Mesenchymal stem cell (in vitro differentiated cells and primary cell): Measurements from ENCODE around the gene SDR42E1.

Experiments
- DNase-seq: peaks from one replicate; pipeline ENCODE4 v3.0.0-alpha.2; 2013
- H2AFZ ChIP-seq: one replicate; pipeline ENCODE4 v1.6.1; 2013; ENCODE audit warnings: low read depth, mild to moderate bottlenecking, control low read depth, inconsistent platforms, low read length, moderate library complexity
- H2AK5ac ChIP-seq: 2 replicates; pipeline ENCODE4 v1.6.1; 2013; ENCODE audit warnings: low read length, moderate library complexity, mild to moderate bottlenecking, inconsistent platforms; ENCODE audit not compliant: severe bottlenecking
- H2BK120ac ChIP-seq: one replicate; pipeline ENCODE4 v1.6.1; 2013; ENCODE audit warnings: low read depth, mild to moderate bottlenecking, inconsistent platforms, low read length, moderate library complexity
- H2BK12ac ChIP-seq, 2 experiments: one replicate each; pipeline ENCODE4 v1.6.1; 2013; ENCODE audit warnings: inconsistent platforms in 2 of 2, low read length in 2 of 2, mild to moderate bottlenecking in 2 of 2, moderate library complexity in 2 of 2, control low read depth in 1 of 2
- H2BK15ac ChIP-seq: one replicate; pipeline ENCODE4 v1.6.1; 2013; ENCODE audit warnings: mild to moderate bottlenecking, low read depth, inconsistent platforms; ENCODE audit not compliant: poor library complexity, severe bottlenecking
- H2BK5ac ChIP-seq: 2 replicates; pipeline ENCODE4 v1.6.1; 2013; ENCODE audit warnings: low read depth, mild to moderate bottlenecking, low read length, control low read depth, inconsistent platforms; ENCODE audit not compliant: poor library complexity, severe bottlenecking
- H3K14ac ChIP-seq, 2 experiments: one replicate each; pipeline ENCODE4 v1.6.1; 2013; ENCODE audit warnings: inconsistent platforms in 2 of 2, low read length in 2 of 2, control low read depth in 1 of 2, mild to moderate bottlenecking in 1 of 2, moderate library complexity in 1 of 2
- H3K18ac ChIP-seq, 2 experiments: one replicate each; pipeline ENCODE4 v1.6.1; 2013; ENCODE audit warnings: inconsistent platforms in 2 of 2, low read length in 2 of 2, control low read depth in 1 of 2, low read depth in 1 of 2, mild to moderate bottlenecking in 1 of 2
- H3K23ac ChIP-seq, 2 experiments: one replicate each; pipeline ENCODE4 v1.6.1; 2013; ENCODE audit warnings: inconsistent platforms in 2 of 2, low read length in 2 of 2, mild to moderate bottlenecking in 2 of 2, moderate library complexity in 2 of 2, control low read depth in 1 of 2
- H3K27ac ChIP-seq: 2 replicates; pipeline ENCODE4 v1.5.1; 2013; ENCODE audit warnings: mild to moderate bottlenecking, moderate library complexity, low read length, control low read depth, inconsistent platforms; ENCODE audit not compliant: poor library complexity, severe bottlenecking
- H3K27me3 ChIP-seq, 2 experiments: 2 replicates each; pipeline versions ENCODE4 v1.6.1 to v1.7.0; 2013; ENCODE audit warnings: low read length in 2 of 2, mild to moderate bottlenecking in 2 of 2, moderate library complexity in 2 of 2, control low read depth in 1 of 2, inconsistent platforms in 1 of 2; ENCODE audit not compliant: control insufficient read depth in 1 of 2, insufficient read depth in 1 of 2
- H3K36me3 ChIP-seq, 2 experiments: 2 replicates each; pipeline versions ENCODE4 v1.6.1 to v1.7.0; 2013; ENCODE audit warnings: low read length in 2 of 2, control low read depth in 1 of 2, inconsistent platforms in 1 of 2, low read depth in 1 of 2, mild to moderate bottlenecking in 1 of 2; ENCODE audit not compliant: insufficient read depth in 2 of 2, control insufficient read depth in 1 of 2
- H3K4ac ChIP-seq, 2 experiments: one replicate each; pipeline ENCODE4 v1.6.1; 2013; ENCODE audit warnings: inconsistent platforms in 2 of 2, low read length in 2 of 2, mild to moderate bottlenecking in 2 of 2, moderate library complexity in 2 of 2, control low read depth in 1 of 2, low read depth in 1 of 2
- H3K4me1 ChIP-seq: 2 replicates; pipeline ENCODE4 v1.6.1; 2013; ENCODE audit warnings: low read depth, low read length, control low read depth; ENCODE audit not compliant: control insufficient read depth, insufficient read depth
- H3K4me2 ChIP-seq: 2 replicates; pipeline ENCODE4 v1.6.1; 2013; ENCODE audit warnings: low read length, mild to moderate bottlenecking, inconsistent platforms; ENCODE audit not compliant: poor library complexity, severe bottlenecking
- H3K4me3 ChIP-seq, 2 experiments: 2 replicates each; pipeline versions ENCODE4 v1.5.1 to v1.7.0; 2013; ENCODE audit warnings: low read length in 2 of 2, mild to moderate bottlenecking in 2 of 2, control low read depth in 1 of 2, low read depth in 1 of 2; ENCODE audit not compliant: insufficient read depth in 1 of 2
- H3K79me1 ChIP-seq: replicated peaks from 2 replicates; pipeline ENCODE4 v1.6.1; 2013; ENCODE audit warnings: mild to moderate bottlenecking, control low read depth, low read length, inconsistent platforms; ENCODE audit not compliant: poor library complexity, severe bottlenecking
- H3K9ac ChIP-seq: 2 replicates; pipeline ENCODE4 v1.7.0; 2013; ENCODE audit warnings: mild to moderate bottlenecking, low read length, moderate library complexity
- H3K9me3 ChIP-seq: 2 replicates; pipeline ENCODE4 v1.7.0; 2013; ENCODE audit warnings: mild to moderate bottlenecking, low read length; ENCODE audit not compliant: control insufficient read depth
- H4K8ac ChIP-seq: one replicate; pipeline ENCODE4 v1.6.1; 2013; ENCODE audit warnings: inconsistent platforms, mild to moderate bottlenecking, low read length, moderate library complexity
- H4K91ac ChIP-seq: one replicate; pipeline ENCODE4 v1.6.1; 2013; ENCODE audit warnings: mild to moderate bottlenecking, low read length, inconsistent platforms
- WGBS: methylation state at CpG from one replicate; pipeline ENCODE4 v1.1.7; 2013; ENCODE audit warnings: mixed read lengths; 5-methylcytosine and 5-hydroxymethylcytosine counted together

Gene SDR42E1

DNA sequence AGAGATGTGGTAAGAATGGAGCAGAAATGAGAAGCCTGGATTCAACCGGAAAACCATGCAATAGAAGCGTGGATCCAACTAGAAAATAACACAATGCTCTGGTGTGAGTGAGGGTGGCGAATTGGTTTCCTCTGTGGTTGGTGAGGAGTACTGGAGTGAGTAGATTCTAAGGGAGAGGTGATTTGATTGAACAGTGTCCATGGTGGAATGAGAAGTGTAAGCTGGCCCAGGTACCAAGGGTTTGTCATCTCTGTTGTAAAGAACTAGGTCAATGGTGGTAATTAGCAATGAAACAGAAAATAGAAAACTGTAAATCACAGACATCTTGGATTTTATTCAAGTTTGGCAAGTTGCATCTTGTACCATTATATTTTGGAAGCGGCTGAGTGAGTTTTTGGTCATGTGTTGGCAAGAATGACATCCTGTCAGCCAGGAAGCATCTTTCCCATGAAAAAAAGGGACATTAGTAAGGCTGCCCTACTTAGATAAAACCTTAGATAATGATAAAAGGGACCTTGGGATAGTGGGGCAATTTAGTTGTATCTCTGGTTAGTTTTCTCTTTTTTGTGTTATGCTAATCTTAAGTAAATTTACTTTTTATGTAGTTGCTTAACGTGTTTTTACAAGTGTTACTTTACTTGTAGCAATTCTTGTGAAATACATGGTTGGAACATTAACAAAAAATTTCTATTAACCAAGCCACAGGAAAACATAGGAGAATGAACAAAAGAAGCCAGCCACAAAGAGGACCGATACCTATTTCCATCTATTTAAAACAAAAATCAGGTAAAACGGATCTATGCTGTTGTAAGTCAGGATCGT, 44.7 kb upstream of the SDR42E1 start:
- H3K36me3 ChIP-seq, result no peaks in the 10 kb centered on the region
- no peak overlapping the region for H2BK5ac ChIP-seq
- H2BK15ac ChIP-seq, result no peak overlapping the region
- WGBS, result 76% methylated on average over 4 of the region's 8 CpGs
- no peak overlapping the region for H4K91ac ChIP-seq
- no peak overlapping the region for H3K4ac ChIP-seq
- peaks cover 0 to 21% of the 10 kb centered on the region in 2 experiments for H3K27me3 ChIP-seq
- H3K79me1 ChIP-seq, result peaks cover 2% of the 10 kb centered on the region
- no peak overlapping the region for H3K4me3 ChIP-seq
- no peak overlapping the region for H3K27ac ChIP-seq
- H2AK5ac ChIP-seq, result no peak overlapping the region
- H3K14ac ChIP-seq, result no peak overlapping the region
- H2BK120ac ChIP-seq, result no peak overlapping the region
- no peaks in the 10 kb centered on the region for H3K9me3 ChIP-seq
- no peak overlapping the region for H3K23ac ChIP-seq
- H3K4me2 ChIP-seq, result no peak overlapping the region
- no peak overlapping the region for H3K18ac ChIP-seq
- no peak overlapping the region for H3K9ac ChIP-seq
- no peak overlapping the region for H4K8ac ChIP-seq
- no peak overlapping the region for H2AFZ ChIP-seq
- H3K4me1 ChIP-seq, result no peaks in the 10 kb centered on the region
- DNase-seq, result no peak
- no peak overlapping the region for H2BK12ac ChIP-seq

- 98% methylated on average over 2 of the region's 3 CpGs for WGBS
- Histone ChIP-seq H3K27me3 (peaks cover 0 to 28% of the 10 kb centered on the region in 2 experiments), H2BK5ac (no peak overlapping the region), H2BK12ac (no peak overlapping the region), H3K4ac (no peak overlapping the region), H2BK15ac (no peak overlapping the region), H2AK5ac (no peak overlapping the region), H3K4me3 (no peak overlapping the region), H2BK120ac (no peak overlapping the region), H4K91ac (no peak overlapping the region), H3K36me3 (no peaks in the 10 kb centered on the region), H3K23ac (no peak overlapping the region), H3K18ac (no peak overlapping the region), H3K4me1 (no peaks in the 10 kb centered on the region), H3K9ac (no peak overlapping the region), H3K4me2 (no peak overlapping the region), H3K14ac (no peak overlapping the region), H2AFZ (no peak overlapping the region), H4K8ac (no peak overlapping the region), H3K79me1 (peaks cover 2% of the 10 kb centered on the region), H3K27ac (no peak overlapping the region), H3K9me3 (no peaks in the 10 kb centered on the region)
- DNase-seq, result no peak
Observed at GRCh38 chr16:82055117-82055516, 43.8 kb upstream of the SDR42E1 start.

- no peak overlapping the region for H4K91ac ChIP-seq
- no peak overlapping the region for H2BK15ac ChIP-seq
- H2AK5ac ChIP-seq, result no peak overlapping the region
- H3K27me3 ChIP-seq, result peaks cover 0 to 51% of the 10 kb centered on the region in 2 experiments
- no peak overlapping the region for H3K14ac ChIP-seq
- no peak overlapping the region for H3K18ac ChIP-seq
- H2BK12ac ChIP-seq, result no peak overlapping the region
- peaks cover 2% of the 10 kb centered on the region for H3K79me1 ChIP-seq
- no peak for DNase-seq
- H3K4ac ChIP-seq, result no peak overlapping the region
- H3K36me3 ChIP-seq, result no peaks in the 10 kb centered on the region
- H2BK5ac ChIP-seq, result no peak overlapping the region
- H3K4me1 ChIP-seq, result no peaks in the 10 kb centered on the region
- no peak overlapping the region for H3K23ac ChIP-seq
- H4K8ac ChIP-seq, result no peak overlapping the region
- H3K4me2 ChIP-seq, result no peak overlapping the region
- H3K9me3 ChIP-seq, result no peaks in the 10 kb centered on the region
- H3K4me3 ChIP-seq, result no peak overlapping the region
- H3K27ac ChIP-seq, result no peak overlapping the region
- H2AFZ ChIP-seq, result no peak overlapping the region
- no peak overlapping the region for H3K9ac ChIP-seq
- H2BK120ac ChIP-seq, result no peak overlapping the region
- WGBS, result 80% methylated on average over 5 of the region's 5 CpGs
Observed at GRCh38 chr16:82051656-82052055, 40.4 kb upstream of the SDR42E1 start.

DNA sequence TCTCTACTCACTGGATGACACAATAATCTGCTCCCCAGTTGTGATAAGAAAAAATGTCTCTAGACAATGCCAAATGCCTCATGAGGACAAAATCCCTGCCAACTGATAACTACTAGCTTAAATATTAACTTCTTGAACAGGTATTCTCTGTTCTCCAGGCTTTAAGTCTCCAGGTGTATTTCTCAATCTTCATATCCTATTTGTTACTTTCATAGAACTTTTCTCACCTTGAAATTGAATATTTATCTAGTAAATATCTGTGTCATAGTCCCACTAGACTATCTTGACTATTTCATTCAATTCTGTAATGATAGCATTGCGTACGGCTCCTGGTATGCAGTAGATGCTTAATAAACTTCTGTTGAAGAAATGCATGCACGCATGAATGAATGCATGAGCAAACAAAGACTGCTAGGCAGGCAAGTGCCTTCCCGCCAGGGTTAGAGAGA, 39.7 kb upstream of the SDR42E1 start:
- Histone ChIP-seq H3K18ac (no peak overlapping the region), H2BK12ac (no peak overlapping the region), H2BK15ac (no peak overlapping the region), H2AFZ (no peak overlapping the region), H2BK5ac (no peak overlapping the region), H4K8ac (no peak overlapping the region), H3K23ac (no peak overlapping the region), H2BK120ac (no peak overlapping the region), H3K4me2 (no peak overlapping the region), H3K9ac (no peak overlapping the region), H3K36me3 (no peaks in the 10 kb centered on the region), H4K91ac (no peak overlapping the region), H3K4me1 (no peaks in the 10 kb centered on the region), H3K14ac (no peak overlapping the region), H3K9me3 (no peaks in the 10 kb centered on the region), H3K79me1 (peaks cover 4% of the 10 kb centered on the region), H3K4ac (no peak overlapping the region), H3K27ac (no peak overlapping the region), H2AK5ac (no peak overlapping the region), H3K27me3 (peaks cover 0 to 51% of the 10 kb centered on the region in 2 experiments), H3K4me3 (no peak overlapping the region)
- WGBS, result 90% methylated on average over 4 of the region's 4 CpGs
- DNase-seq, result no peak
